ENCODE results near the gene ELP4.

DNA sequence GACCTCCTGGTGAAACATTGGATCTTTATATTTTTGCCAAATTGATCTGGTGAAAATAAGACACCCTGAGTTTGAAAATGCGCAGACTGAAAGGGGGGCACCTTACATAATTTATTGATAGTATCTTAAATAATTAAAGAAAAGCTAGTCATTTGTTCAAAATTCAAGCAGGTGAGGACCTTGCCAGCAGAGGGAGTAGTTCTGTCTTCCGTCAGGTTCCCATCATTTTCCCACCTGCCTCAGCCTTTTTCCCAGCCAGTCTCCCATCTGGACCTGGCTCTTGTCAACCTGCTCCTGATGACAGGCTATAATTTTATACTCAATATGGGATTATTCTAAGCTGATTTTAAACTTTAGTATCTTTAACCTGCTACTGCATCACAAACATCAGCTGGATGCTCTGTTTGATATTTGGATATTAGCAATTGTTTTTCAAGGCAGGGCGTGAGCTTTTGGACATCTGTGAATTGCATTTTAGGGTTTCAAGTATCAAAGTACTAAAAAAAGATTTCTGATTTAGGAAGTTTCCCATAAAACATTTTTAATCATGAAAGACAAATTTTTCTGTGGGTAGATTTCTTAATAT, 132.0 kb downstream of the ELP4 start:
- TF ChIP-seq, protein P1, sequence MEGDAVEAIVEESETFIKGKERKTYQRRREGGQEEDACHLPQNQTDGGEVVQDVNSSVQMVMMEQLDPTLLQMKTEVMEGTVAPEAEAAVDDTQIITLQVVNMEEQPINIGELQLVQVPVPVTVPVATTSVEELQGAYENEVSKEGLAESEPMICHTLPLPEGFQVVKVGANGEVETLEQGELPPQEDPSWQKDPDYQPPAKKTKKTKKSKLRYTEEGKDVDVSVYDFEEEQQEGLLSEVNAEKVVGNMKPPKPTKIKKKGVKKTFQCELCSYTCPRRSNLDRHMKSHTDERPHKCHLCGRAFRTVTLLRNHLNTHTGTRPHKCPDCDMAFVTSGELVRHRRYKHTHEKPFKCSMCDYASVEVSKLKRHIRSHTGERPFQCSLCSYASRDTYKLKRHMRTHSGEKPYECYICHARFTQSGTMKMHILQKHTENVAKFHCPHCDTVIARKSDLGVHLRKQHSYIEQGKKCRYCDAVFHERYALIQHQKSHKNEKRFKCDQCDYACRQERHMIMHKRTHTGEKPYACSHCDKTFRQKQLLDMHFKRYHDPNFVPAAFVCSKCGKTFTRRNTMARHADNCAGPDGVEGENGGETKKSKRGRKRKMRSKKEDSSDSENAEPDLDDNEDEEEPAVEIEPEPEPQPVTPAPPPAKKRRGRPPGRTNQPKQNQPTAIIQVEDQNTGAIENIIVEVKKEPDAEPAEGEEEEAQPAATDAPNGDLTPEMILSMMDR (IDR thresholded peaks at IDR 0.05; ENCODE audit: low read depth, low read length) = peak; percentile 50
- TF ChIP-seq POLR2A (IDR thresholded peaks at IDR 0.05; ENCODE audit: extremely low read depth, insufficient read length) = no peak

Measured in NB4 (cell line).